GM19099 (cell line): ENCODE results near the gene RNF126.

ENCODE experiments used
- POLR2A ChIP-seq: IDR thresholded peaks from 3 replicates; pipeline ENCODE4 v1.6.1; 2011; ENCODE audit warnings: low read depth; ENCODE audit not compliant: insufficient read length; ENCODE audit errors: extremely low read depth

RNF126 gene

GRCh38 chr19:616062-616700, 46.8 kb downstream of the RNF126 start:
- no peak for TF ChIP-seq POLR2A

- TF ChIP-seq POLR2A = no peak
These were observed 47.4 kb downstream of the RNF126 start for GRCh38 chr19:615619-616018.

- no peak for TF ChIP-seq POLR2A
These were observed 49.1 kb downstream of the RNF126 start for GRCh38 chr19:613732-614567.

GRCh38 chr19:612941-613340, 50.1 kb downstream of the RNF126 start:
- TF ChIP-seq POLR2A = no peak

GRCh38 chr19:611481-611868, 51.5 kb downstream of the RNF126 start:
- no peak for TF ChIP-seq POLR2A

GRCh38 chr19:610801-611480, 52.1 kb downstream of the RNF126 start:
- TF ChIP-seq POLR2A = peak; percentile 31

- TF ChIP-seq POLR2A = no peak
These were observed 52.8 kb downstream of the RNF126 start for GRCh38 chr19:610071-610800.

- TF ChIP-seq POLR2A = no peak
These were observed 54.0 kb downstream of the RNF126 start for GRCh38 chr19:609004-609346.

- no peak for TF ChIP-seq POLR2A
These were observed 54.6 kb downstream of the RNF126 start for GRCh38 chr19:608155-609003.

GRCh38 chr19:607301-608154, 55.5 kb downstream of the RNF126 start:
- TF ChIP-seq POLR2A = no peak

GRCh38 chr19:604355-604754, 58.7 kb downstream of the RNF126 start:
- TF ChIP-seq POLR2A = no peak

- TF ChIP-seq POLR2A = no peak
These were observed 60.4 kb downstream of the RNF126 start for GRCh38 chr19:602391-603301.
